ENCODE data around the gene FLVCR2.

FLVCR2 gene

GRCh38 chr14:75578102-75578785 is at the start of gene FLVCR2:
TSS of gene FLVCR2 (plus strand) at chr14:75578620. CDS start at chr14:75578973, 353 bp downstream.
- DNase-seq (ENCODE audit: low read depth), result peak; percentile 47
- peak within 1 kb of the TSS; percentile 70 for H3K4me3 ChIP-seq (ENCODE audit: low read depth, low read length)

DNA sequence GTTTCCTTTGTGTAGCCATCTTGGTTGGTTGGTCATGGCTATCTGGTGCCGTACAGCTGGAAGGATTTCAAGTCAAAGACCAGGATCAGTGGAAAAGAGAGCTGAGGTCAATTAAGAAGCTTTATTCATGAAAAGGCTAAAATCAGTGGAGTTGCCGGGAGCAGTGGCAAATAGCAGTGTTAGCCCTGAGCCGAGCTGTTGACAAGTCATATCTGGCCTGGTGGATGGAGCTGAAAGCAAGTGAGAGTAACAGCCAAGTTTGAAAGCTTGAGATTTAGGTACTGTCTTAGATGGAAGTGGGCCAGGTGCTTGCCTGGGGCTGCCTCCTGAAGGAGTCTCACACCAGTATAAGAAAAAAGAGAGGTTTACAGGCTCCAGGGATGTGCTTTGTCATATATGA is 47.2 kb upstream of the FLVCR2 start:
- no peak for DNase-seq (ENCODE audit: low read depth)
- no peak overlapping the region for H3K4me3 ChIP-seq (ENCODE audit: low read depth, low read length)

DNA sequence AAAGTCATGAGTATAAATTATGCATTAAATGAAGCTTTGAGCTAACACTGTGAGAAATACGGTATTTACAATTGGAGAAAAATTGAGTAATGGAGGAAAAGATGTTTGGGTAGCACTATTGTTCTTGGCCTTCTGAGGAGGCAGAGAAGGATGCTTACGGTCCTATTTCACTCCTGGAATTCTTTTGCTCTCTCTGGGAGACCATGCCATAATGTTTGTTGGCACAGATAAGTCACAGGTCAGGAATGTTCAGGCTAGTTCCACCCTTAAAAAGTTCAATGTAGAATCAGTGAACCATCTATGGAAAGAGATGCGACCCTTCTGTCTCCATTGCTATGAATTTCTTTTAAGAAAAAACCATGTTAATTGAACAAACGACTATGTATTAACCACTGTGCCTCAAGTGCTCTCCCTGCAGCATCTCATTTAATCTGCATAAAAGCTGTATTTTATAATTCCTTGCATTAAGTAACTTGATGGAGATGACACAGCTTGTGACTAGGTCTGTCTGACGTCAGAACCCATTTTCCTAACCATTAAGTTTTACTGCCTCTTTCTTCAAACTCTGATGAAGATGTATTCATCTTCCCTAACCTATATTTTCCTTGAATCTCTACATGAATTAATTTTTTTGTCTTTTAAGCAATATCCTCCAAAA is 46.6 kb upstream of the FLVCR2 start:
- no peak for DNase-seq (ENCODE audit: low read depth)

GRCh38 chr14:75533791-75534555 is 44.4 kb upstream of the FLVCR2 start:
- DNase-seq (ENCODE audit: low read depth), result no peak
- H3K4me3 ChIP-seq (ENCODE audit: low read depth, low read length), result no peak overlapping the region

More for the DNA sequence above, 46.6 kb upstream of the FLVCR2 start:
- no peak overlapping the region for H3K4me3 ChIP-seq (ENCODE audit: low read depth, low read length)

DNA sequence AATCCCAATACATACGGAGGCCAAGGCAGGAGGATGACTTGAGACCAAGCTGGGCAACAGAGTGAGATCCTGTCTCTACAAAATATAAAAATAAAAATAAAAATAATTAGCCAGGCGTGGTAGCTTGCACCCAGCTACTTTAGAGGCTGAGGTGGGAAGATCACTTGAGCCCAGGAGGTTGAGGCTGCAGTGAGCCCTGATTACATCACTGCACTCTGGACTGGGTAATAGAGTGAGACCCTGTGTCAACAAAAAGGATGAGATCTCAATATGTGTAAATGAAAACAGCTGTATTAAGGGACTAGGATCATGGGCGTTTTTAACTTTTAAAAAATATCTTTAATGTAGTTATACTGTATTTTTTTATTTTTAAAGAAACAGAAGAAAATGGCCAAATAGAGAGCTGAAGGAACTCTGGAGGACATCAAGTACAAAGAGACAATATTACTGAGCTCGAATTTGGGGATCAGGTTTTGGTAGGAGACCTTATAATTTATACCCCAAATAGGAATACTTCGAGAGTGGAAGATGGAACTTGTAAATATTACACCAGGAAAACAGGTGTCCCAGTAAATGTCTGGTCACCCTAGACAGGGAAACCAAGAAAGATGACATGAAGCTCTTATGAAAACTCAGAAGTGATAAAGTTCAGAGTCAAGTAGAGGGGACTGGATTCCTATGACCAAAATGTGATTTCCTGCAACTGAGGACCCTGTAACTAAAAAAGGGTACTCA is 43.1 kb upstream of the FLVCR2 start:
- no peak overlapping the region for H3K4me3 ChIP-seq (ENCODE audit: low read depth, low read length)
- no peak for DNase-seq (ENCODE audit: low read depth)

DNA sequence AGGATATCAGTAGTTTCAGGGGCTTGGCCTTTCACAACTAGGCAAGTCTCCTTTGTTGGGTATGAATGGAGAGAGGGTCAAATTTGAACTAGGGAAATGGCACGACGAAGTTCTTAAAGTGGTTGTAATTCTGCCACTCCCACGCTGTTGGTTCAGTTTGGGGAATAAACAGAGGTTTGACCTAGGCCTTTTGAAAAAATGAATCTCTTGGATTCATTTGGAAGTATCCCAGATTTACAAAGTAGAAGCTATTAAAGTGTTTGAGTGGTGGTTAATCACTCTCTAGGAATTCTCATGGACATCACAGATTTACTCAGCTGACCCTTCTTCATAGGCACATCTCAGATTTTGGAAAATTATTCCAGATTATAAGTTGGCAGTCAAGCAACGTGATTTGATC is 41.3 kb upstream of the FLVCR2 start:
- no peak overlapping the region for H3K4me3 ChIP-seq (ENCODE audit: low read depth, low read length)
- DNase-seq (ENCODE audit: low read depth), result no peak

DNA sequence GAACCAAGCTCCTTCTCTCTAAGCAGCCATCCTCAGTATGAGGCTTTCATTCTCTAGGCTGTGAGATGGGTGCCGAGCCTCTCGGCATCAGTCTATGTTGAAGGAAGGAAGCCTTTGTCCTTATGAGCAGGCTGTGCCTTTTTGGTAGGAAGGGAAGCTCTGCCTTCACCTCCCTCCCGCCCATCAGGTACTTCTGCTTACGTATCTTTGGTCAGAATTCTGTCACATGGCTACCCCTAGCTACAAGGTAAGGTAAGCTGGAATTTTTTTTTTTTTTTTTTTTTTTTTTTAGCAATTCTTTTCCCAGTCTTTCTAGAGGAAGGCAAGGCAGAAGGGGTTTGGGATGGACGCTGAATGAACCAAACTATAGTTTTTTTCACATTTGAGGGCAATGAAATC is 39.3 kb upstream of the FLVCR2 start:
- no peak for DNase-seq (ENCODE audit: low read depth)
- no peak overlapping the region for H3K4me3 ChIP-seq (ENCODE audit: low read depth, low read length)

DNA sequence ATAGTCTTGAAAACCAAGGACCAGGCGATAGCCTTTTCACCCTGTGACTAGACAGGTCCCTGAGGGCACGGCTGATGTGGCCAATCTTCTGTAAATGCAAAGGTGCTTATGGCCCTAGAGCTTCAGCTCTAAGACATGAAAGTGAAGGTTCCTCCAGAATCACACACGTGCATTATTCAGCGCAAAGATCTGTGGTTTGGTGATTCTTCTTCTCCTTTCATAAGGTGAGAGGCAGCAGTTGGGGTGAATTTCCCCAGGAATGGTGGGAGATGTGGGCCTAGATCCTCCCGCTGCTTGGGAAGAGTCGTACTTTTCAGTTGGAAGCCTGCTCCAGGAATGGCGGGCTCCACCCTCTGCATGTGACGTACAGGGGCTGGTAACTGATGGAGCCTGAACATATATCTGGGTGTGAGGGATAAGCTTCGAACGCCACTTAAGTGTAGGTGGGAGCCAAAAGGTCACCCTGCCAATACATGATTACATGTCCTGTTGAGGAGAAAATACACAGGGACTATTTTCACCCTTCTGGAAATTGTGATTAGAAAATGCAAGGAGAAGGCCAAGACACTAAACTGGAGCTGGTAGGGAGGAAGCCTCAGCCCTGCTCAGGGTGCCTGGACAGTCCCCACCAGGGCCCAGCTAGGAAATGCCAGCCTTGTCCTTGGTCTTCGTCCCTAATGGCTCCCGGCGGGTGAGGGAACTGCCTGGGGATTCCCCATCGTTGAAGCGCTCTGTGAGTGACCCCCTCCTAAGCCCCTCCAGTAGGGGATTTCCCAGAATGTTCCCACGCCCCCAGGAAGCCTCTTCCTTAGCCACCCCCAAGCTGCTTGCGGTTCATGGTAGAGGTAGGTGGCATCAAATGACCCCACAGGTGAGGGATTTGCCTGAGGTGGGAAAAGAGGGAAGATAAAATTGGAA is 38.6 kb upstream of the FLVCR2 start:
- no peak overlapping the region for H3K4me3 ChIP-seq (ENCODE audit: low read depth, low read length)
- DNase-seq (ENCODE audit: low read depth), result no peak

DNA sequence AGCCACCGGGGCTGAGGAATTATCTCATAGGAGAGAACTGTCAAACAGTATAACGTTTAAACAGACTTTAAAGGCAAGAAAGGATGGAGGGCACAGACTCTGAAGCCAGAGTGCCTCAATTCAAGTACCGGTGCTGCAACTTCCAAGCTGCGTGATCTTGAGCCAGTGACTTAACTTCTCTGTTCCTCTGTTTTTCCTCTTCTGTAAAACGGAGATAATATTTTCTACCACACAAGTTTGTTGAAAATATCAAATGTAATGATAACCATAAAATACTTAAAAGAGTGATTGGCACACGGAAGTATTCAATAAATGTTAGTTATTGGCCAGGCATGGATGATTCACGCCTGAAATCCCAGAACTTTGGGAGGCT is 38.0 kb upstream of the FLVCR2 start:
- no peak overlapping the region for H3K4me3 ChIP-seq (ENCODE audit: low read depth, low read length)
- DNase-seq (ENCODE audit: low read depth), result no peak

- DNase-seq (ENCODE audit: low read depth), result peak; percentile 20
- no peak overlapping the region for H3K4me3 ChIP-seq (ENCODE audit: low read depth, low read length)
These were observed 35.8 kb upstream of the FLVCR2 start for GRCh38 chr14:75542588-75543091.

DNA sequence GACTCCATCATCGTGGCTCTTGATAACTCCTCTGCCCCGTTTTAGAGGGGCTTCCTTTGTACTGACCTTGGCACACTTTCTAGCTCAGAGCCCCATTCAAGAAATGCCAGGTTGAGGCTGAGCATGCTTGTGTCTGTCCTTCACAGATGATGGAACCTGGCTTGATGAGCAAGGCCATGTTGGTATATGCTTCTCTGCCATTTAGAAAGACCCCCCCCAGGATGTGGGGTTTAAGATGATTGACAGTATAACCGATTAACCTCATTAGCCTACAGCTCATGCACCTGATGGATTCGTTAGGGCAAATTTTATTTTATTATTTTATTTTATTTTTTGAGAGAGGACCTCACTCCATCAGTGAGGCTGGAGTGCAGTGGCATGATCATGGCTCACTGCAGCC is 35.2 kb upstream of the FLVCR2 start:
- no peak overlapping the region for H3K4me3 ChIP-seq (ENCODE audit: low read depth, low read length)
- no peak for DNase-seq (ENCODE audit: low read depth)

DNA sequence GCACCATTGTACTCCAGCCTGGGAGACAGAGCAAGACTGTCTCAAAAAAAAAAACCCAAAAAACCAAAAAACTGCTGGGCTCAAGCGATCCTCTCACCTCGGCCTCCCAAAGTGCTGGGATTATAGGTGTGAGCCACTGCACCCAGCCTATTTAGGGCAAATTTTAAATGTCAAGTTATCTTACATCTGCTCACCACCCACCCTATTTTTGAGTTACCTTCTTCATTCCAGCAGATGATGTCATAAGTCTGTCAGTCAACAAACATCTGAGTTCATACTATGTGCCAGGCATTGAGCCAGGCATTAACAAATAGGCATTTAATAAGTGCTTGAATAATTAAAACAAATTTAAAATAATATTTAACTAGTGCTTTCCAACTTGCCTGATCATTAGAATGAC is 34.6 kb upstream of the FLVCR2 start:
- DNase-seq (ENCODE audit: low read depth), result no peak
- H3K4me3 ChIP-seq (ENCODE audit: low read depth, low read length), result no peak overlapping the region

- H3K4me3 ChIP-seq (ENCODE audit: low read depth, low read length), result no peak overlapping the region
- no peak for DNase-seq (ENCODE audit: low read depth)
These were observed 32.5 kb upstream of the FLVCR2 start for GRCh38 chr14:75545907-75546306.

DNA sequence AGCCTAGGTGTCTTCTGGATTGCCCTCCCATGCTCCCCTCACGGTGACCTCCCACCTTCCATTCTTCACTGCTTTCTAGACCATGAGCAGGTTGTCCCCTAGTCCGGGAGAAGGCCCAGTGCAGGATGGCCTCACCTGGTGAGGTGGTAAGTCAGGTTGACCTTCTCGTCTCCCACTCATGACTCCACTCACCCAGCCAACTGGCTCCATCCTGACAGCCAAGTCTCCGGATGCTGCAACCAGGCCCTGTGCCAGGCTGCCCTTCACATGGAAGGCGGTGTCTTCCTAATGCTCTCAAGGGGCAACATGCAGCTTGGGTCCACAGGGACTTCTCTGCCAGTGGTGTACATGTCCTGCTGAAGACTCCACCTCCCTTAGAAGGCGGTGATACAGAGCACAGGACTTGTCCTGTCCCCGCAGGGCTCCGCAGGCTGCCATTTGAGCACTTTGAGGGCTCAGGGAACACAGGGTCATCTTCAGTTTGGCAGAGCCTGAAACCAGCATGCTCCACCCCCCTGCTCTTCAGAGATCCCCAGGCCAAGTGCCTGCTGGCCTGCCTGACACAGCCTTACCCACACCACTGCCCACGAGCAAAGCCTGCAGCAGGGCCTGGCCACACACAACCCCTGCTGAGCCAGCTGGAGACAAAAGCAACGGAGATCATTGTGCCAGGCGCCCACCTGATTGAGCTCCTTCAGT is 30.7 kb upstream of the FLVCR2 start:
- H3K4me3 ChIP-seq (ENCODE audit: low read depth, low read length), result no peak overlapping the region
- DNase-seq (ENCODE audit: low read depth), result no peak

GRCh38 chr14:75548544-75548943 is 29.9 kb upstream of the FLVCR2 start:
- no peak overlapping the region for H3K4me3 ChIP-seq (ENCODE audit: low read depth, low read length)
- DNase-seq (ENCODE audit: low read depth), result peak; percentile 43

GRCh38 chr14:75549169-75549568 is 29.3 kb upstream of the FLVCR2 start:
- no peak for DNase-seq (ENCODE audit: low read depth)
- H3K4me3 ChIP-seq (ENCODE audit: low read depth, low read length), result no peak overlapping the region

DNA sequence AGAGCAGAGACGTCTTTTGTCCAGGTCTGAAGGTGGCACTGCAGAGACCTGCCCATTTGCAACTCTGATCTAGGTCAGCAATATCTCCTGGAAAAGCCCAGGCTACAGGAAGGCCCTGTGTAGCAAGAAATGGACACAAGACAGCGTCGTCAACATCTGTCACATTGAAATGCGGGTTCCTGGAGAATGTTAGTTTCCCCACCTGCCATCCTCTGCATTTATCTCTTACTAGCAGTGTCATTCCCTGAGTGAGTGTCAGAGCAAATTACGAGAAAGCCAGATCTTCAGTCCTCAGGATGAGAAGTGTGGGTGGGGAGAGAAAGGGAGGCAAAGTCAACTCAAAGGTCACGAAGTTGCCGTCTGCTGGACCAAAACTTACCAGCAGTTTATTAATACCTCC is 27.4 kb upstream of the FLVCR2 start:
- no peak overlapping the region for H3K4me3 ChIP-seq (ENCODE audit: low read depth, low read length)
- DNase-seq (ENCODE audit: low read depth), result no peak

DNA sequence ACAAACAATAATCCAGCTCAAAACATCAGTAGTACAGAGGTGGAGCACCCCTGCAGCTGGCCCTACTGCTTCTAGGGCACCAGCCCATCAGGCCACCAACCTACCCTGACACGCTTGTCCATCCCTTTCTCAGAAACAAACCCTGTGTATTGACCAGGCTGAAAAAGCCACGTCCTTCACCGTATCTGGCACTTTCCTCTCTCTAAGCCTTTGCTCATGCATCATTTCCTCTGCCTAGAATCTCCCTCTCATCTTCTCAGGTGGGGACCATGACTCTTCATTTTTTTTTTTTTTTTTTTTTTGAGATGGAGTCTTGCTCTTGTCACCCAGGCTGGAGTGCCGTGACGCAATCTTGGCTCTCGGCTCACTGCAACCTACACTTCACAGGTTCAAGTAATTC is 25.3 kb upstream of the FLVCR2 start:
- no peak for DNase-seq (ENCODE audit: low read depth)

More for the DNA sequence above, 25.3 kb upstream of the FLVCR2 start:
- H3K4me3 ChIP-seq (ENCODE audit: low read depth, low read length), result no peak overlapping the region

Data from skeletal muscle cell (primary cell).